Neuron (in vitro differentiated cells): ENCODE data around the gene PLXNC1.

Source experiments
- H2AFZ ChIP-seq: one replicate; pipeline ENCODE4 v1.6.1; 2013; ENCODE audit warnings: low read depth, mild to moderate bottlenecking, inconsistent platforms, low read length, moderate library complexity
- H3K27me3 ChIP-seq: one replicate; pipeline ENCODE4 v1.6.1; 2013; ENCODE audit warnings: low read length; ENCODE audit not compliant: insufficient read depth
- H3K36me3 ChIP-seq: one replicate; pipeline ENCODE4 v1.6.1; 2013; ENCODE audit warnings: low read length; ENCODE audit not compliant: insufficient read depth
- H3K4me1 ChIP-seq: one replicate; pipeline ENCODE4 v1.6.1; 2013; ENCODE audit warnings: low read length; ENCODE audit not compliant: insufficient read depth
- H3K4me3 ChIP-seq: 2 replicates; pipeline ENCODE4 v1.5.1; 2013; ENCODE audit warnings: mild to moderate bottlenecking, low read length, moderate library complexity
- H3K9me3 ChIP-seq: one replicate; pipeline ENCODE4 v1.6.1; 2013; ENCODE audit warnings: low read length

PLXNC1 gene

GRCh38 chr12:94147991-94148738, at the start of gene PLXNC1:
Gene PLXNC1 (plus strand): TSS chr12:94148577. CDS start chr12:94148972, 395 bp downstream.
- Histone ChIP-seq H3K36me3 (no peaks in the 10 kb centered on the region), H3K27me3 (no peaks in the 10 kb centered on the region), H3K9me3 (no peaks in the 10 kb centered on the region), H3K4me1 (peaks cover 46% of the 10 kb centered on the region), H2AFZ (peak within 1 kb of the TSS; percentile 55), H3K4me3 (peak within 1 kb of the TSS; percentile 61)

GRCh38 chr12:94099191-94099590, 49.2 kb upstream of the PLXNC1 start:
- Histone ChIP-seq H2AFZ (no peak overlapping the region), H3K36me3 (no peaks in the 10 kb centered on the region), H3K4me3 (no peak overlapping the region), H3K9me3 (no peaks in the 10 kb centered on the region), H3K27me3 (peaks cover 5% of the 10 kb centered on the region), H3K4me1 (peaks cover 8% of the 10 kb centered on the region)

GRCh38 chr12:94099632-94100031, 48.7 kb upstream of the PLXNC1 start:
- Histone ChIP-seq H3K27me3 (peaks cover 5% of the 10 kb centered on the region), H3K9me3 (no peaks in the 10 kb centered on the region), H3K4me1 (peaks cover 8% of the 10 kb centered on the region), H2AFZ (no peak overlapping the region), H3K36me3 (no peaks in the 10 kb centered on the region), H3K4me3 (no peak overlapping the region)

GRCh38 chr12:94100211-94100627, 48.2 kb upstream of the PLXNC1 start:
- Histone ChIP-seq H3K4me3 (no peak overlapping the region), H2AFZ (no peak overlapping the region), H3K4me1 (peaks cover 8% of the 10 kb centered on the region), H3K9me3 (no peaks in the 10 kb centered on the region), H3K27me3 (peaks cover 5% of the 10 kb centered on the region), H3K36me3 (no peaks in the 10 kb centered on the region)

GRCh38 chr12:94100990-94101737, 47.2 kb upstream of the PLXNC1 start:
- Histone ChIP-seq H3K4me3 (peak overlapping the region; percentile 47), H3K36me3 (no peaks in the 10 kb centered on the region), H2AFZ (peak overlapping the region; percentile 96), H3K4me1 (peaks cover 8% of the 10 kb centered on the region), H3K27me3 (peaks cover 2% of the 10 kb centered on the region), H3K9me3 (no peaks in the 10 kb centered on the region)

GRCh38 chr12:94101738-94102660, 46.4 kb upstream of the PLXNC1 start:
- peak overlapping the region; percentile 47 for H3K4me3 ChIP-seq
- peaks cover 8% of the 10 kb centered on the region for H3K4me1 ChIP-seq
- no peaks in the 10 kb centered on the region for H3K36me3 ChIP-seq
- H2AFZ ChIP-seq = peak overlapping the region; percentile 96
- no peaks in the 10 kb centered on the region for H3K9me3 ChIP-seq
- peaks cover 1% of the 10 kb centered on the region for H3K27me3 ChIP-seq

GRCh38 chr12:94103986-94104385, 44.4 kb upstream of the PLXNC1 start:
- H3K9me3 ChIP-seq = no peaks in the 10 kb centered on the region
- no peaks in the 10 kb centered on the region for H3K36me3 ChIP-seq
- H3K4me1 ChIP-seq = peaks cover 8% of the 10 kb centered on the region
- no peak overlapping the region for H2AFZ ChIP-seq
- H3K27me3 ChIP-seq = peaks cover 4% of the 10 kb centered on the region
- no peak overlapping the region for H3K4me3 ChIP-seq

GRCh38 chr12:94107910-94108309, 40.5 kb upstream of the PLXNC1 start:
- H3K4me1 ChIP-seq = no peaks in the 10 kb centered on the region
- no peaks in the 10 kb centered on the region for H3K9me3 ChIP-seq
- H2AFZ ChIP-seq = no peak overlapping the region
- no peak overlapping the region for H3K4me3 ChIP-seq
- H3K36me3 ChIP-seq = no peaks in the 10 kb centered on the region
- H3K27me3 ChIP-seq = peaks cover 4% of the 10 kb centered on the region

GRCh38 chr12:94109160-94109559, 39.2 kb upstream of the PLXNC1 start:
- Histone ChIP-seq H2AFZ (no peak overlapping the region), H3K4me3 (no peak overlapping the region), H3K9me3 (no peaks in the 10 kb centered on the region), H3K27me3 (peaks cover 4% of the 10 kb centered on the region), H3K4me1 (no peaks in the 10 kb centered on the region), H3K36me3 (no peaks in the 10 kb centered on the region)

GRCh38 chr12:94110258-94110657, 38.1 kb upstream of the PLXNC1 start:
- Histone ChIP-seq H3K27me3 (peaks cover 4% of the 10 kb centered on the region), H3K4me1 (no peaks in the 10 kb centered on the region), H3K9me3 (no peaks in the 10 kb centered on the region), H2AFZ (no peak overlapping the region), H3K4me3 (no peak overlapping the region), H3K36me3 (no peaks in the 10 kb centered on the region)

GRCh38 chr12:94111302-94111701, 37.1 kb upstream of the PLXNC1 start:
- Histone ChIP-seq H2AFZ (no peak overlapping the region), H3K27me3 (peaks cover 4% of the 10 kb centered on the region), H3K4me1 (no peaks in the 10 kb centered on the region)

GRCh38 chr12:94112121-94112520, 36.3 kb upstream of the PLXNC1 start:
- Histone ChIP-seq H2AFZ (no peak overlapping the region), H3K36me3 (no peaks in the 10 kb centered on the region), H3K9me3 (no peaks in the 10 kb centered on the region), H3K27me3 (peaks cover 1% of the 10 kb centered on the region), H3K4me3 (no peak overlapping the region), H3K4me1 (no peaks in the 10 kb centered on the region)

More at GRCh38 chr12:94111302-94111701, 37.1 kb upstream of the PLXNC1 start:
- no peaks in the 10 kb centered on the region for H3K9me3 ChIP-seq
- no peaks in the 10 kb centered on the region for H3K36me3 ChIP-seq
- H3K4me3 ChIP-seq = no peak overlapping the region
